ENCODE results near the gene OTOS. TPM values are rescaled to one million over a fixed set of nuclear protein-coding genes. Genes with fewer than 3 reads are reported as not detected.

The OTOS gene
- total RNA-seq, 4 donors from 2014 or later, result not detected

DNA sequence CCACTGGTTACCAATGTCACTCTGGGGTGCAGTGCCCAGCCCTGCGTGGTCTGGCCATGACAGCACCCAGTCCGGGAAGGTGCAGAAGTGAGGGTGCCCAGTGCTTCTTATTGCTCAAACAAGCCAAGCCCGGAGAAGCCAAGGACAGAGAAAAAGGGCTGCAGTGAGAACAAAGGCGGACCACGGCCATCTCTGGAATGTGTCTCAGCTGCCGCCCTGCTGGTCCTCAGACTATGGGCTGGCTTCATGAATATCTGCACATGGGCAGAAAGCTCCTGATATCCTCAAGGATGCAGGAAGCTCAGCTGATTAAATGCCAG lies 33.0 kb downstream of the OTOS start:
- DNase-seq, result no peak
- intact Hi-C loops (cut with DNase I; ENCODE audit: low total_unique reads), result no loop called here
- in situ Hi-C loops (cut with MboI; ENCODE audit: low sequenced_read_pairs in 4 of 4), result no loop called here
- Histone ChIP-seq H3K4me3 (no peak overlapping the region), H3K9me3 (no peaks in the 10 kb centered on the region), H3K36me3 (no peaks in the 10 kb centered on the region), H3K27me3 (peaks cover 0 to 8% (median 4%) of the 10 kb centered on the region in 3 donors), H3K4me1 (no peaks in the 10 kb centered on the region), H3K27ac (no peak overlapping the region)
- no peak for ATAC-seq
- TF ChIP-seq, protein P1, sequence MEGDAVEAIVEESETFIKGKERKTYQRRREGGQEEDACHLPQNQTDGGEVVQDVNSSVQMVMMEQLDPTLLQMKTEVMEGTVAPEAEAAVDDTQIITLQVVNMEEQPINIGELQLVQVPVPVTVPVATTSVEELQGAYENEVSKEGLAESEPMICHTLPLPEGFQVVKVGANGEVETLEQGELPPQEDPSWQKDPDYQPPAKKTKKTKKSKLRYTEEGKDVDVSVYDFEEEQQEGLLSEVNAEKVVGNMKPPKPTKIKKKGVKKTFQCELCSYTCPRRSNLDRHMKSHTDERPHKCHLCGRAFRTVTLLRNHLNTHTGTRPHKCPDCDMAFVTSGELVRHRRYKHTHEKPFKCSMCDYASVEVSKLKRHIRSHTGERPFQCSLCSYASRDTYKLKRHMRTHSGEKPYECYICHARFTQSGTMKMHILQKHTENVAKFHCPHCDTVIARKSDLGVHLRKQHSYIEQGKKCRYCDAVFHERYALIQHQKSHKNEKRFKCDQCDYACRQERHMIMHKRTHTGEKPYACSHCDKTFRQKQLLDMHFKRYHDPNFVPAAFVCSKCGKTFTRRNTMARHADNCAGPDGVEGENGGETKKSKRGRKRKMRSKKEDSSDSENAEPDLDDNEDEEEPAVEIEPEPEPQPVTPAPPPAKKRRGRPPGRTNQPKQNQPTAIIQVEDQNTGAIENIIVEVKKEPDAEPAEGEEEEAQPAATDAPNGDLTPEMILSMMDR (IDR thresholded peaks at IDR 0.05 in 4 of 5, conservative IDR thresholded peaks at IDR 0.05 in 1 of 5), result no peak
- TF ChIP-seq POLR2A (IDR thresholded peaks at IDR 0.05), result no peak

DNA sequence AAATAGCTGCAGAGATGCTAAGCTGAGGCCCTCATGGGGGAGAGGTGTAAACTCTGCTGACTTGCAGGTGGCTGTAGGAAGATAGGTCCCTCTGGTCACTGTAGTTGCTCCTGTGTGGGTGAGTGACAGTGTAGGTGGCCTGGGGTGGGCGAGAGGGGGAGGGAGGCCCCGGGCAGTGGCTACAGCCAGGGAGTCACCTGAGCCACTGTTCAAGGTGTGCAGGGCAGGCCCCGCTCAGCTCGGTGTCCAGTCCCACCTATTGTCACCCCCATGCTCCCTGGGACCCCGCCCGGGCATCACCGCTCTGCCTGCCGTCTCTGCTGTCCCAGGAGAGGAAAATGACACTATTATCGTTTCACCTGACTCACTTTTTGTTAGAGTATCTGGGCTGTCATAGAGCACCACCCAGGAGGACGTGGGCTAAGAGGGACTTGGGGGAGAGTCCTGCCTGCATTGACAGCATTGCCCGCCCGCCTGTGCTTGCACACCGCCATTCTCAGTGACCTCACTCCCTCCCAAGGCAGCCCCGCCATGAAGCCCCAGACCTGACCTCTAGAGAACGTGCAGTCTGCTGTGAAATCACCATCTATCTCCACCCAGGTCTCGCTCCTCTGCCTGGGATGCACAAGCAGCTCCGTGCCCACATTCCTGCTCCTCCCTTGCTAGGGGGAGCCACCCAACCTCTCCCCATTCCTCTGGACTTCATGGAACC lies 33.5 kb downstream of the OTOS start:
- intact Hi-C loops (cut with DNase I; ENCODE audit: low total_unique reads) (no loop called here), in situ Hi-C loops (cut with MboI; ENCODE audit: low sequenced_read_pairs in 4 of 4) (no loop called here)

DNA sequence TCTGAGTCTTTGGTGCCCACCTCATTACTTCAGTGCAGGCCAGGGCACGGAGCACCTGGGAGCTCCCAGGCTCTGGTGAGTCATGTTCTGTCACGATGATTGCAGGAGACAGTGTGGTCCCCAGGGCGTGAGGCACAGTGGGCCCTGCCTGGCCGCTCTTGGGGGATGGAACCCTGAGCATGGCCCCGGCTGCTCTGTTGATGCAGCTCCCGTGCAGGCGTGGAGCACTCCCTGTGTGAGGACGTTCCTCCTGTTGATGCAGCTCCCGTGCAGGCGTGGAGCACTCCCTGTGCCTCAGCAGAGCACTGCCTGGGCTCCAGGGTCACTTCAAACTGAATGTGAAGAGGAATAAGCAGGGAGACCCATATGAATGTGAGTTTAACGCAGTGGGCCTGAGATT lies 34.5 kb downstream of the OTOS start:
- H3K27ac ChIP-seq, result no peak overlapping the region
- no peak overlapping the region for H3K4me3 ChIP-seq
- no peaks in the 10 kb centered on the region for H3K9me3 ChIP-seq
- H3K27me3 ChIP-seq, result peaks cover 0 to 5% (median 0%) of the 10 kb centered on the region in 3 donors
- no peak for ATAC-seq
- in situ Hi-C loops (cut with MboI; ENCODE audit: low sequenced_read_pairs in 4 of 4) (no loop called here), intact Hi-C loops (cut with DNase I; ENCODE audit: low total_unique reads) (no loop called here)
- no peaks in the 10 kb centered on the region for H3K36me3 ChIP-seq
- no peak for DNase-seq
- TF ChIP-seq POLR2A (IDR thresholded peaks at IDR 0.05), result no peak
- TF ChIP-seq, protein P1 (IDR thresholded peaks at IDR 0.05 in 4 of 5, conservative IDR thresholded peaks at IDR 0.05 in 1 of 5), result no peak
- H3K4me1 ChIP-seq, result no peaks in the 10 kb centered on the region

More for the DNA sequence above, 33.5 kb downstream of the OTOS start:
- Histone ChIP-seq H3K4me1 (no peaks in the 10 kb centered on the region), H3K36me3 (no peaks in the 10 kb centered on the region), H3K27me3 (peaks cover 0 to 8% (median 4%) of the 10 kb centered on the region in 3 donors), H3K4me3 (no peak overlapping the region), H3K9me3 (no peaks in the 10 kb centered on the region), H3K27ac (no peak overlapping the region)
- DNase-seq (no peak), ATAC-seq (no peak)
- no peak for TF ChIP-seq POLR2A (IDR thresholded peaks at IDR 0.05)
- TF ChIP-seq, protein P1 (IDR thresholded peaks at IDR 0.05 in 4 of 5, conservative IDR thresholded peaks at IDR 0.05 in 1 of 5), result no peak

DNA sequence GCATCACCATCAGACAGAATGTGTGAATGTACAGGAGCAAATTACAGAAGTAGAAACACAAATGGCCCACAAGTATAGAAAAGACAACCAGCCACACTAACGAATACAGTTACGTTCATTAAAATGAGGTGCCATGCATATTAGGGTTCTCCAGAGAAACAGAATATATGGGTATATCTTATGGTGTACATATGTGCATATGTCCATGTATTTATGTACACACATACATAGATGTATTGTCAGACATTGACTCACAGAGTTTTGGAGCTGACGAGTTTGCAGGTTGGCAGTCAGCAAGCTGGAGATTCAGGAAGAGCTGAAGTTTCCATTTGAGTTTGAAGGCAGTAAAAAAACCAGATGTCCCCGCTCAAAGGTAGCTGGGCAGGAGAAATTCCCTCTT lies 37.3 kb downstream of the OTOS start:
- H3K27me3 ChIP-seq, result peaks cover 0 to 20% (median under 1%) of the 10 kb centered on the region in 3 donors
- no peaks in the 10 kb centered on the region for H3K4me1 ChIP-seq
- intact Hi-C loops (cut with DNase I; ENCODE audit: low total_unique reads), result no loop called here
- TF ChIP-seq, protein P1 (IDR thresholded peaks at IDR 0.05 in 4 of 5, conservative IDR thresholded peaks at IDR 0.05 in 1 of 5), result no peak
- TF ChIP-seq POLR2A (IDR thresholded peaks at IDR 0.05), result no peak
- in situ Hi-C loops (cut with MboI; ENCODE audit: low sequenced_read_pairs in 4 of 4), result no loop called here
- DNase-seq (no peak), ATAC-seq (no peak)
- H3K9me3 ChIP-seq, result no peaks in the 10 kb centered on the region
- no peak overlapping the region for H3K27ac ChIP-seq
- H3K4me3 ChIP-seq, result no peak overlapping the region
- no peaks in the 10 kb centered on the region for H3K36me3 ChIP-seq

DNA sequence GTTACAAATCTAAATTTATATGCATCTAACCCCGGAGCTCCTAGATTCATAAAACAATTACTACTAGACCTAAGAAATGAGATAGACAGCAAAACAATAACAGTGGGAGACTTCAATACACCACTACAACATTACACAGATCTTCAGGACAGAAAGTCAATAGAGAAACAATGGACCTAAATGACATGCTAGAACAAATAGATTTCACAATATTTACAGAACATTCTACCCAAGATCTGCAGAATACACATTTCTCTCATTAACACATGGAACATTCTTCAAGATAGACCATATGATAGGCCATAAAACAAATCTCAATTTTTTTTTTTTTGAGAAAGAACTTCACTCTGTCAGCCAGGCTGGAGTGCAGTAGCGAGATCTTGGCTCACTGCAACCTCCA lies 42.1 kb downstream of the OTOS start:
- intact Hi-C loops (cut with DNase I; ENCODE audit: low total_unique reads) (no loop called here), in situ Hi-C loops (cut with MboI; ENCODE audit: low sequenced_read_pairs in 4 of 4) (no loop called here)
- DNase-seq (no peak), ATAC-seq (no peak)
- TF ChIP-seq POLR2A (IDR thresholded peaks at IDR 0.05), result no peak
- TF ChIP-seq, protein P1 (IDR thresholded peaks at IDR 0.05 in 4 of 5, conservative IDR thresholded peaks at IDR 0.05 in 1 of 5), result no peak
- H3K36me3 ChIP-seq, result no peaks in the 10 kb centered on the region
- H3K4me1 ChIP-seq, result no peaks in the 10 kb centered on the region
- peaks cover 34 to 66% (median 36%) of the 10 kb centered on the region in 3 donors for H3K27me3 ChIP-seq
- H3K9me3 ChIP-seq, result no peaks in the 10 kb centered on the region
- H3K4me3 ChIP-seq, result no peak overlapping the region
- no peak overlapping the region for H3K27ac ChIP-seq

Data from gastrocnemius medialis (tissue), 4 donors.